LHCN-M2 (cell line): Measurements from ENCODE around the gene PNMA8C. TPM values are rescaled to one million over a fixed set of nuclear protein-coding genes. Genes with fewer than 3 reads are reported as not detected.
"Not testable (repeated sequence)": the region's sequence is repeated elsewhere in the genome, so short reads cannot be mapped to it uniquely, and the experiment has no call there.

Experiments
- DNase-seq: peaks from one replicate; pipeline ENCODE4 v3.0.0-alpha.2; 2012; ENCODE audit warnings: low read depth
- total RNA-seq: library from RNA; depleted of rRNA; stranded (reverse); fragments of >200 nt; gene quantifications from 2 replicates; pipeline ENCODE4 v1.2.3, GENCODE V29; 2014

Gene PNMA8C
- total RNA-seq, 1 experiment from 2014 or later = 0.17 TPM

DNA sequence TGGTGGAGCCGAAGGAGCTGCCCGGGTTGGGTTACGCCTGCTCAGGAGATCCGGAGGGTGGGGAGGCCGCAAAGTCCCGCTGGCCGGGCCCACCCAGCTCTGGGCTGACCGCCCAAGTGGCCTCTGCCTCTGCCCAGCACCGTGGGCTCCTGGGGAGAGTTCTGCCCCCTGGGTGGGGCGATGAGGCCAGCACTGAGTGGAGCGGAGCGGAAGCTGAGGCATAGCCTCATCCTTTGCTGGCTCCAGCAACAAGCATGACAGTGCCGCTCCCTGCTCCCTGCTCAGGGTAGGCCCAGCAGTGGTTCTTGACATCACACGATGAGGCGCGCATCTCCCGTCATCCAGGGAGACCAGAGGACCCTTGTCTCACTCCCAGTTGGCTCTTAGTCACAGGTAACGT is 37.9 kb downstream of the PNMA8C start:
- no peak for DNase-seq

DNA sequence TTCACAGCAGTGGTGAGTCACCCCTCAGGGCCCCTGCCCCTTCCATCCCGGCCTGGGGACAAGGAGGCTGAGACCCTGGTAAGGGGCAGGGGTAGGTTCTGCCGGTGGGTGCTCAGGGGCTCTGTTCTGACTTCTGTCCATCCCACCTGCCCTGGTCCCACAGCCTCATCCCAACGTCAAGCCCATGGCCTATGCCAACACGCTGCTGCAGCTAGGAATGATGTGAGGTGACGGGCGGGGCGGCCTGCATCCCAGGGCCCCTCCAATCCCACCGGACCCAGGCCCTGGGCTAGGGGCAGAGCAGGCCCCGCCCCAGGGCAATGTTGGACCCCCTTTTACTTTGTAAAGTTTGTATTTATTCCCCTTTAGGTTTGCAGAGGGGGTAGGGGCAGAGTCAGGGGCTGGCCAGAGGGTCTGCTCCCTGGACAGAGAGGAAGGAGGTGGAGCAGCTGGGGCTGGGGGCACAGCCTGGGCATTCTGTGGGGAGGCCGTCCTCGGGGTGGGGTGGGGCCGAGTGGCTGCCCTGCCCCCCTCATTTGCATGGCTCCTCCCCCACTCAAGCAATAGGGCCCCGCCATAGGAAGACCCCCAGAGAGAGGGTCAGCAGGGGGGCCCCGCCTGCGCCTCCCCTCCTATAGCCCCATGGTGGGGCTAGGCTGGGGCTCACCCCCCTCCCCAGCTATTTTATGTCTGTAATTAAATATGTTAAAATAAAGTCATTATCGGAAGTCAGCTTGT is 38.4 kb downstream of the PNMA8C start:
- DNase-seq = no peak

GRCh38 chr19:46388311-46389095 is 40.2 kb downstream of the PNMA8C start:
- DNase-seq = no peak

DNA sequence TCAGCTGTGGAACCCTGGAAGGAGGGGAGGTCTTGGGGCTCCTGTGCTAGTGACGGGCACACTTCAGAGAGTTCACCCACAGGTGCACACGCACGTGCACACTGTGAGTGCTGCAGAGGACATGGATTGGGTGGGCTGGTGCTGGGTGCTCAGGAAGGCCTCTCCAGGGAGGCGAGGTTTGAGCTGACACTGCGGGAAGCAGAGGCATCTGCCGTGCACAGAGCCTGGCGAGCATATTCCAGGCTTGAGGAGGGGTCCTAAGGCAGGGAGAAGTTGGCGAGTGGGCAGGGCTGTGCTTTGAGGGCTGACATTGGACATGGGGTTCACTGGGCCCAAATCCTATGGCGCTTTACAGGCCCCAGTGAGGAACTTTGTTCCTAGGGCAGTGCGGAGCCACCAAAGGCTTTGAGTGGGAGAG is 41.0 kb downstream of the PNMA8C start:
- no peak for DNase-seq

- DNase-seq = no peak
Observed at GRCh38 chr19:46386996-46387712, 41.6 kb downstream of the PNMA8C start.

GRCh38 chr19:46386151-46386550 is 42.6 kb downstream of the PNMA8C start:
- no peak for DNase-seq

DNA sequence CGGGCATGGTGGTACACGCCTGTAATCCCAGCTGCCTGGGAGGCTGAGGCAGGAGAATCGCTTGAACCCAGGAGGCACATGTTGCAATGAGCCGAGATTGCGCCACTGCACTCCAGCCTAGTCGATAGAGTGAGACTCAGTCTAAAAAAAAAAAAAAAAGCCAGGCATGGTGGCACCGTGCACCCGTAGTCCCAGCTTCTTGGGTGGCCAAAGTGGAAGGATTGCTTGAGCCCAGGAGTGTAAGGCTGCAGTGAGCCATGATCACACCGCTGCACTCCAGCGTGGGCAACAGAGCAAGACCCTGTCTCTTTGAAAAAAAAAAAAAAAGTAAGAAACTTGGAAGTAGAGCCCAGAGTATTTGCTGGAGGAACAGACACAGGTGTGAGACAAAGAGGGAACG is 43.1 kb downstream of the PNMA8C start:
- no peak for DNase-seq

GRCh38 chr19:46384396-46384795 is 44.3 kb downstream of the PNMA8C start:
- no peak for DNase-seq

- DNase-seq = no peak
Observed at GRCh38 chr19:46383846-46384245, 44.9 kb downstream of the PNMA8C start.

DNA sequence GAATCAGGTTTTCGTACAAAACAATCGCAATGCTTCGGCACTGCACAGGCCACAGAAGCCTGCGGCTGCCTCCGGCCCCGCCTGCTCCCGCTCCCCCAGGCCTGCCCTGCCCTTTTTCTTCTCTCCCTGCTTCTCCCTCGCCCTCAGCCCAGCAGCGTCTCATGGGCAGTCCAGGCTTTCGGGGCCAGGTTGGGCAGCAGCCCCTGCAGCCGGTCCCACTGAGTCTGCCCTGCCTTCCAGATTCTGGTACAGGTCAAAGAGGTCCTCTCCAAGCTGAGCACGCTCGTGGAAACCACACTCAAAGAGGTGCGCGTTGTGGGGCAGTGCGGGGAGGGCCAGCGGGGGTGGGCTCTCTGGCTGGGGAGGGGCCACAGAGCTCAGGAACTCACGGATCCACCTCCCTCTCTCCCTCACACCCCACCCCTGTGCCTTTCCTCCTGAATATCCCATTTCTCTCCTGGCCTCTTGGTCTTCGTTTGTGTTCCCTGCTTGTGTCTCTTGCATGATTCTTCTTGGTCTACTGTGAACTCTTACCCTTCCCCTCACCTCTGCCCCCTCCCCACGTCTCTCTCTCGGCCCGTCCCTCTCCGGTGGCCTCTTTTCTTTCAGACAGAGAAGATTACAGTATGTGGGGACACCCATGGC is 45.4 kb downstream of the PNMA8C start:
- no peak for DNase-seq

- no peak for DNase-seq
Observed at GRCh38 chr19:46381756-46382345, 46.9 kb downstream of the PNMA8C start.

GRCh38 chr19:46381346-46381745 is 47.4 kb downstream of the PNMA8C start:
- DNase-seq = no peak

- DNase-seq = no peak
Observed at GRCh38 chr19:46380690-46381089, 48.0 kb downstream of the PNMA8C start.

DNA sequence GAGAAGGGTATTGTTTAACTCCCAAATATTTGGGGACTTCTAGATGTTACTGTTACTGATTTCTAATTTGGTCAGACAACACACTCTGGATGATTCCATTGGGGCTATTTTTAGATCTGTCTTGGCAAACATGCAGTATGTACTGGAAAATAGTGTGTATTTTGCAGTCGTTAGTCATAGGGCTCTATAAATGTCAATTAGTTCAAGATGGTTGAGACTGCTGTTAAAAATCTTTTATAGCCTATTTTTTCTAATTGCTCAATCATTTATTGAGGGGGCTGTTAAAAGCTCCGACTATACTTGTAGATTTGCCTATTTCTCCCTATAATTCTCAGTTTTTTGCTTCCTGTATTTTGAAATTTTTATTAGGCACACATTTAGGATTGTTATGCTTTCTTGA is 50.5 kb downstream of the PNMA8C start:
- DNase-seq = peak; percentile 61

GRCh38 chr19:46376241-46377153 is 52.2 kb downstream of the PNMA8C start:
- DNase-seq = no peak

GRCh38 chr19:46375476-46376067 is 53.2 kb downstream of the PNMA8C start:
- not testable (repeated sequence) for DNase-seq
